ELF-1 (cell line): ENCODE data around the gene BCL2.

ENCODE experiments used
- DNase-seq: peaks from one replicate; pipeline ENCODE4 v3.0.0-alpha.2; 2016; ENCODE audit warnings: low read depth, low spot score

BCL2 gene

DNA sequence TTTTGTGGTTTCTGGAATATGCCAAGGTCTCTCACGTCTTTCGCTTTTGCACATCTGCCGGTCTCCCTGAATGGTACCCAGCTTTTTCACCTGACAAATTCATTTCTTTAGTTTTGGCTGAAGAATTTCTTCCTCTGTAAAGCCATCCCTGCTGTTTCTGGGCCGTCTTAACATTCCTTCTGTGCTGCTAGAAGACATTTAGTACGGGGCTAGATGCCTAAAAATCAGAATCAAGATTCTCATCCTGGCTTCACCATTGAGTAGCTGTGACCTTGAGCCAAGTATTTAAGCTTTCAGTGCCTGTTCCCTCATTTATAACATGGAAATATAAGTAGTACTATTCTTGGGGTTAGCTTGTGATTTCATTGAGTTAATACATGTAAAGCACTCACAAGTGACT lies 6.4 kb upstream of the BCL2 start:
- DNase-seq, result no peak

DNA sequence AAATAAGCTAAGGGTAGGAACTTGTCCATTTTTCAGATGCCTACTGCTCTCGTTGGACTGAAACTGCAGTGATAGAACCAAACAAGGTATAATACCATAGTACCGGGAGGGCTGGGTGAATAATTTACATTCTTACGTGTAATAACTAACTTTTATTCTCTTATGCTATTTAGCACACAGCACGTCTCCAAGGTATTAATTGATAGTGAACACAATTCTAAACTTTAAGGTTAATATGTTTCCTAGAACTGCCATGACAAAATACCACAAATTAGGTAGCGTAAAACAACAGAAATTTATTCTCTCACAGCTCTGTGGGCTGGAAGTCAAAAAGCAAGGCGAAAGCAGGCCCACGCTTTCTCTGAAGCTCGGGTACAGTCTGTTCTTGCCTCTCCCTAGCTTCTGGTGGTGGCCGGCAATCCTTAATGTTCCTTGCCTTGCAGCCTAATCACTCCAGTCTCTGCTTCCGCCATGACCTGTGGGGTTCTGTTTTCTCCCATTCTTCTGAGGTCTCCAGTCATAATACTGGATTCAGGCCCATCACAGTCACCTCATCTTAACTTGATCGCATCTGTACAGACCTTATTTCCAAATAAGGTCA lies 5.6 kb upstream of the BCL2 start:
- no peak for DNase-seq

DNA sequence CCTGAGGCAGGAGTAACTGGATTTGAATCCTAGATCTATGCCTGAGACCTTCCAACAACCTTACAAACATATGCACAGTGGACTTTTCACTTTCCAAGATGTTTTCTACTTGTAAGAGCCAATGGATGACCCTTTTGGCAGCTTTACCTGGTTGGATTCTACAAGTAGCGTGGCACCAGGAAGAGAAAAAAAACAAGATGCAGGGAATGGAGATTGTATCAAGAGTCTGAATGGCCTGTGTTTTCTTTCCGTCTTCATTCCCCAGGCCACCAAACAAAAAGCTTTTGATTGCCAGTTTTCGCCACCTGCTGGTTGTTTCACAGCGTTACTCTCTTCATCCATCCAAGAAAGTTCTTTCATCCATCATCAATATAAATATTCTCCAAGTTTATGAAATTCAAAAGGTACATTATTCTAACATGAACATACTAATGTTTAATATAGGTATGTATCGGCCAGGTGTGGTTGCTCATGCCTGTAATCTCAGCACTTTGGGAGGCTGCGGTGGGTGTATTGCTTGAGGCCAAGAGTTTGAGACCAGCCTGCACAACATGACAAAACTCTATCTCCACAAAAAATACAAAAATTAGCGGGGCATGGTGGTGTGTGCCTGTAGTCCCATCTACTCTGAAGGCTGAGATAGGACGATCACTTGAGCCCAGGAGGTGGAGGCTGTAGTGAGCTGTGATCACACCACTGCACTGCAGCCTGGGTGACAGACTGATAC lies 3.5 kb upstream of the BCL2 start:
- peak; percentile 70 for DNase-seq

GRCh38 chr18:63322206-63322605 lies 2.6 kb upstream of the BCL2 start:
- DNase-seq, result no peak

DNA sequence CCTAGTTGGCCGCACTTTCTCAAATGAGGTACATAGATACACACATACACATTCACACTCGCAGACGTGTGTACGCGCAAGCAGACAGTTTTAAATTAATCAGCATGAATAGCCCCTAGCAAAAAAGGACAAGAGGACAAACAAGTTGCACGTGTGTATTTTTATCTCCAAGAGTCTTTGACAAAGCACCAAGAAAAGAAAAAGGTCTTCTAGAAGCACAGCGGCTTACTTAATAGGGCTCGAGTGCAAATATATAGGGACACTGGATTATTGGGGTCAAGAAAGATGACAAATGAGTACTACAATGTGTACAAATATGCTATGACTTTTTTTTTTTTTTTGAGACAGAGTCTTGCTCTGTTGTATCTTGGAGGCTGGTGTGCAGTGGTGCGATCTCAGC lies 1.7 kb upstream of the BCL2 start:
- DNase-seq, result no peak

- DNase-seq, result no peak
Observed at GRCh38 chr18:63320975-63321265, 1.4 kb upstream of the BCL2 start.

GRCh38 chr18:63320123-63320974 lies 780 bp upstream of the BCL2 start:
- DNase-seq, result peak; percentile 64

- no peak for DNase-seq
Observed at GRCh38 chr18:63318889-63319382, 633 bp downstream of the BCL2 start.

- peak; percentile 81 for DNase-seq
Observed at GRCh38 chr18:63317982-63318888, 1.3 kb downstream of the BCL2 start.

- no peak for DNase-seq
Observed at GRCh38 chr18:63317556-63317946, 2.0 kb downstream of the BCL2 start.

GRCh38 chr18:63316612-63317555 lies 2.7 kb downstream of the BCL2 start:
- DNase-seq, result no peak

GRCh38 chr18:63315876-63316275 lies 3.7 kb downstream of the BCL2 start:
- DNase-seq, result no peak

- DNase-seq, result no peak
Observed at GRCh38 chr18:63315131-63315662, 4.4 kb downstream of the BCL2 start.

- no peak for DNase-seq
Observed at GRCh38 chr18:63314062-63314790, 5.3 kb downstream of the BCL2 start.

GRCh38 chr18:63313396-63313917 lies 6.1 kb downstream of the BCL2 start:
- DNase-seq, result no peak

DNA sequence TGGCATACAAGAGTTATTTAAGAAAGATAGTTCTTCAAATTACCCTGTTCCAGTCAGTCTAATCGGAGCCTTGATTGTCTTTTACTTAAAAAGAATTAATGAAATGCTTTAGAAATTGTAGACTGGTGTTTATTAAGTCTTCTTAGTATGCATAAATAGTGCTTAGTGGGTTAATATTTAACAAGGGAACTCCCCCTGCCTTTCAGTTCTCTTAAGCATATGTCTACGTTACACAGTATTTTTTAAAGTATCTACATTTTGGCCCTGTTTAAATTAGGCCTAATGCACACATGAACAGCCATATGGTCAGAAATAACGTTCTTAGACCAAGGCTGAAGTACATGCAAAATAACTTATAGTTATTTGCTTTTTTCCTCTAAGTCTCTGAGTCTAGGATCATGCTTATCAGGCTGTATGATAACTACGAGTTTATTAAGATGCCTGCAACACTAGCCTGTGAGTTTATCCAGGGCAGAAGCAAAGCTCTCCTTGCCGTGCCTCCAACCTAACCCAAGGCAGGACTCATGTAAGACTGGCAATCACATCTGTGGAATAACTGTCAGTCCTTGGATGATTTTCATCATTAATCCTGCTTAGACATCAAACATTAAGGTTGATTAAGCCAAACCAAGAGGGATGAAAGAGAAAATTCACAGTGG lies 6.7 kb downstream of the BCL2 start:
- DNase-seq, result no peak

DNA sequence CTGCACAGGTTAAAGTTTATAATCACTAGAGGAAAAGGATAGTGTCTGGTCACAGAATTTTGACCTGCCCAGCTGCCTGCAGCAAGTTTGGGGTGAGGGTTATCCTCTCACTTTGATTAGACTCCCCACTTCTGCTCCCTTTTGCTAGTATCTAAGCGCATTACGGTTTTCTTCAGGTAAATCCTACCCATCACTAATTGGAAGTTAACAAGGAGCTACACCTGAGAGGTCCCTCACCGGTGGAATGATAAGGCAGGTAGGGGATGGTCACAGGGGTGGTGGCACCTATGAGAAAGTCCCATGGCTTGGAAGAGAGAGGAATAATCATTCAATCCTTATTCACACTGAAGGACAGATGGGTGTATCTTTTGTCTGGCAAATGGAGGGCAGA lies 7.6 kb downstream of the BCL2 start:
- DNase-seq, result no peak

GRCh38 chr18:63311118-63312018 lies 8.2 kb downstream of the BCL2 start:
- DNase-seq, result no peak
